Measurements from ENCODE around the gene TCEAL8. TPM values are rescaled to one million over a fixed set of nuclear protein-coding genes. Genes with fewer than 3 reads are reported as not detected.

Gene TCEAL8
- total RNA-seq, 2 experiments from 2014 or later = 26.8 to 32.6 TPM

- H3K27ac ChIP-seq (ENCODE audit: low read depth, low read length, poor library complexity, severe bottlenecking) = no peak overlapping the region
- no peaks in the 10 kb centered on the region for H3K36me3 ChIP-seq (ENCODE audit: insufficient read depth, low read length)
- BruUV-seq (replicated peaks) = no TSS peak
- no peaks in the 10 kb centered on the region for H3K79me2 ChIP-seq (ENCODE audit: insufficient read depth, low read depth, low read length)
- no peaks in the 10 kb centered on the region for H3K9me3 ChIP-seq (ENCODE audit: low read length)
- intact Hi-C loops (cut with micrococcal nuclease; ENCODE audit: unreplicated experiment) = no loop called here
- TF ChIP-seq CTCF (conservative IDR thresholded peaks at IDR 0.05; ENCODE audit: low read length) (no peak), EZH2phosphoT487 (IDR thresholded peaks at IDR 0.05; ENCODE audit: borderline replicate concordance, low read depth, low read length) (no peak)
- H2AFZ ChIP-seq (ENCODE audit: low read length) = no peak overlapping the region
- no peak overlapping the region for H3K4me3 ChIP-seq (ENCODE audit: low read depth, low read length, poor library complexity, severe bottlenecking)
- DNase-seq (ENCODE audit: low spot score) = no peak
- H3K4me2 ChIP-seq (ENCODE audit: low read length) = no peak overlapping the region
- H4K20me1 ChIP-seq (ENCODE audit: insufficient read depth, low read length) = no peaks in the 10 kb centered on the region
- H3K9me2 ChIP-seq (ENCODE audit: insufficient read depth, low read length) = no peaks in the 10 kb centered on the region
- POLR2A ChIA-PET = no interaction called here
- CTCF ChIA-PET (ENCODE audit: unreplicated experiment) = no interaction called here
- no peaks in the 10 kb centered on the region for H3K4me1 ChIP-seq (ENCODE audit: insufficient read depth, low read length, poor library complexity, severe bottlenecking)
These were observed 19.3 kb upstream of the TCEAL8 start for GRCh38 chrX:103274284-103274683.

GRCh38 chrX:103258275-103258674 lies 3.3 kb upstream of the TCEAL8 start:
- no peak for TF ChIP-seq CTCF (conservative IDR thresholded peaks at IDR 0.05; ENCODE audit: low read length)
- TF ChIP-seq EZH2phosphoT487 (IDR thresholded peaks at IDR 0.05; ENCODE audit: borderline replicate concordance, low read depth, low read length) = no peak
- ChIA-PET POLR2A (no interaction called here), CTCF (ENCODE audit: unreplicated experiment) (no interaction called here)
- H3K9me3 ChIP-seq (ENCODE audit: low read length) = no peaks in the 10 kb centered on the region
- H3K9me2 ChIP-seq (ENCODE audit: insufficient read depth, low read length) = no peaks in the 10 kb centered on the region
- peaks cover 13% of the 10 kb centered on the region for H3K4me1 ChIP-seq (ENCODE audit: insufficient read depth, low read length, poor library complexity, severe bottlenecking)
- no peak overlapping the region for H2AFZ ChIP-seq (ENCODE audit: low read length)
- H4K20me1 ChIP-seq (ENCODE audit: insufficient read depth, low read length) = no peaks in the 10 kb centered on the region
- no peak overlapping the region for H3K27ac ChIP-seq (ENCODE audit: low read depth, low read length, poor library complexity, severe bottlenecking)
- BruUV-seq (replicated peaks) = no TSS peak
- no peak for DNase-seq (ENCODE audit: low spot score)
- H3K4me3 ChIP-seq (ENCODE audit: low read depth, low read length, poor library complexity, severe bottlenecking) = no peak overlapping the region
- H3K36me3 ChIP-seq (ENCODE audit: insufficient read depth, low read length) = peaks cover 5% of the 10 kb centered on the region; the same call in 1 of the 2 replicates
- no peak overlapping the region for H3K4me2 ChIP-seq (ENCODE audit: low read length)
- intact Hi-C loops (cut with micrococcal nuclease; ENCODE audit: unreplicated experiment) = no loop called here
- H3K79me2 ChIP-seq (ENCODE audit: insufficient read depth, low read depth, low read length) = peaks cover 13% of the 10 kb centered on the region; the same call in 1 of the 2 replicates

GRCh38 chrX:103256651-103257050 lies 1.7 kb upstream of the TCEAL8 start:
- ChIA-PET CTCF (ENCODE audit: unreplicated experiment) (no interaction called here), POLR2A (interaction anchor here (1.0 kb wide), 1 partner anchor 25 kb away, joined by 3 read pairs; no protein-coding TSS in a partner anchor)
- TF ChIP-seq CTCF (conservative IDR thresholded peaks at IDR 0.05; ENCODE audit: low read length) = no peak
- TF ChIP-seq EZH2phosphoT487 (IDR thresholded peaks at IDR 0.05; ENCODE audit: borderline replicate concordance, low read depth, low read length) = no peak
- H3K9me3 ChIP-seq (ENCODE audit: low read length) = no peaks in the 10 kb centered on the region
- no peaks in the 10 kb centered on the region for H3K9me2 ChIP-seq (ENCODE audit: insufficient read depth, low read length)
- no peak overlapping the region for H3K4me2 ChIP-seq (ENCODE audit: low read length)
- H3K79me2 ChIP-seq (ENCODE audit: insufficient read depth, low read depth, low read length) = peaks cover 14% of the 10 kb centered on the region; the same call in 1 of the 2 replicates
- no peak overlapping the region for H3K4me3 ChIP-seq (ENCODE audit: low read depth, low read length, poor library complexity, severe bottlenecking)
- H4K20me1 ChIP-seq (ENCODE audit: insufficient read depth, low read length) = no peaks in the 10 kb centered on the region
- no peak for DNase-seq (ENCODE audit: low spot score)
- peaks cover 14% of the 10 kb centered on the region for H3K4me1 ChIP-seq (ENCODE audit: insufficient read depth, low read length, poor library complexity, severe bottlenecking)
- no peak overlapping the region for H2AFZ ChIP-seq (ENCODE audit: low read length)
- peaks cover 12% of the 10 kb centered on the region; the same call in 1 of the 2 replicates for H3K36me3 ChIP-seq (ENCODE audit: insufficient read depth, low read length)
- intact Hi-C loops (cut with micrococcal nuclease; ENCODE audit: unreplicated experiment) = no loop called here
- BruUV-seq (replicated peaks) = no TSS peak
- no peak overlapping the region for H3K27ac ChIP-seq (ENCODE audit: low read depth, low read length, poor library complexity, severe bottlenecking)
